Transverse colon (tissue), 4 donors: Measurements from ENCODE around the gene KRT1.

Experiments used
- CTCF ChIP-seq, 5 experiments: fragments of 200-600 bp in 3 of 5; fragments of 450-650 bp in 2 of 5; sonication (generic) in 3 of 5; IDR thresholded peaks; 1 replicate in 2 of 5; 2 replicates in 3 of 5; pipeline ENCODE4 v1.5.1; 2016 to 2017; ENCODE audit warnings: antibody characterized with exemption in 5 of 5, inconsistent platforms in 3 of 5, mild to moderate bottlenecking in 2 of 5, moderate library complexity in 1 of 5
- POLR2AphosphoS5 ChIP-seq, 3 donors: sonication (generic); formaldehyde crosslinking; IDR thresholded peaks; one replicate each; pipeline ENCODE4 v1.6.1; 2016; ENCODE audit warnings: antibody characterized with exemption in 3 of 3

- no peak for TF ChIP-seq CTCF (IDR thresholded peaks at IDR 0.05)
- TF ChIP-seq POLR2AphosphoS5 (IDR thresholded peaks at IDR 0.05) = no peak
Measured at GRCh38 chr12:52662093-52662917, 17.9 kb downstream of the KRT1 start.
